Astrocyte (in vitro differentiated cells and primary cell): ENCODE measurements around the gene EPHA6.
A peak's percentile ranks its signal among the peaks of the same experiment; 100 is the strongest.

Experiments used
- EZH2 ChIP-seq: IDR thresholded peaks from 2 replicates; pipeline ENCODE4 v1.6.1; 2012; ENCODE audit warnings: mild to moderate bottlenecking, low read length, inconsistent platforms; ENCODE audit not compliant: insufficient read depth
- TF ChIP-seq, protein P1 (sequence below): IDR thresholded peaks from 2 replicates; pipeline ENCODE4 v1.5.1; 2011; ENCODE audit warnings: low read depth, mild to moderate bottlenecking, inconsistent platforms, low read length, moderate library complexity; ENCODE audit not compliant: insufficient read depth

- TF ChIP-seq, protein P1, sequence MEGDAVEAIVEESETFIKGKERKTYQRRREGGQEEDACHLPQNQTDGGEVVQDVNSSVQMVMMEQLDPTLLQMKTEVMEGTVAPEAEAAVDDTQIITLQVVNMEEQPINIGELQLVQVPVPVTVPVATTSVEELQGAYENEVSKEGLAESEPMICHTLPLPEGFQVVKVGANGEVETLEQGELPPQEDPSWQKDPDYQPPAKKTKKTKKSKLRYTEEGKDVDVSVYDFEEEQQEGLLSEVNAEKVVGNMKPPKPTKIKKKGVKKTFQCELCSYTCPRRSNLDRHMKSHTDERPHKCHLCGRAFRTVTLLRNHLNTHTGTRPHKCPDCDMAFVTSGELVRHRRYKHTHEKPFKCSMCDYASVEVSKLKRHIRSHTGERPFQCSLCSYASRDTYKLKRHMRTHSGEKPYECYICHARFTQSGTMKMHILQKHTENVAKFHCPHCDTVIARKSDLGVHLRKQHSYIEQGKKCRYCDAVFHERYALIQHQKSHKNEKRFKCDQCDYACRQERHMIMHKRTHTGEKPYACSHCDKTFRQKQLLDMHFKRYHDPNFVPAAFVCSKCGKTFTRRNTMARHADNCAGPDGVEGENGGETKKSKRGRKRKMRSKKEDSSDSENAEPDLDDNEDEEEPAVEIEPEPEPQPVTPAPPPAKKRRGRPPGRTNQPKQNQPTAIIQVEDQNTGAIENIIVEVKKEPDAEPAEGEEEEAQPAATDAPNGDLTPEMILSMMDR, result peak; percentile 77
- TF ChIP-seq EZH2, result no peak
Observed at GRCh38 chr3:97793420-97794019, 979.1 kb downstream of the EPHA6 start.
